ENCODE data around the gene FSTL5. TPM values are rescaled to one million over a fixed set of nuclear protein-coding genes. Genes with fewer than 3 reads are reported as not detected.

FSTL5 gene
- total RNA-seq, 8 experiments from 2014 or later, result 0.17 to 31.3 (median 3.0) TPM

GRCh38 chr4:161382655-161383054 lies 781.1 kb downstream of the FSTL5 start:
- WGBS, 10 experiments, result 0 to 100% (median 80%) methylated on average over 2 to 6 of the region's 6 CpGs
- peaks cover 0 to 5% of the 10 kb centered on the region in 2 donors for H3K4me1 ChIP-seq (replicated peaks in 1 of 2)
- no peak overlapping the region for H3K4me3 ChIP-seq
- H3K27ac ChIP-seq, result no peak overlapping the region
- in situ Hi-C loops (cut with MboI; ENCODE audit: low pct_unique_long_range_greater_than_20kb in 2 of 9, low sequenced_read_pairs in 9 of 9, unreplicated experiment in 9 of 9), result no loop called here
- no peak for ATAC-seq (replicated peaks in 6 of 8)

GRCh38 chr4:161376275-161376674 lies 787.5 kb downstream of the FSTL5 start:
- in situ Hi-C loops (cut with MboI; ENCODE audit: low pct_unique_long_range_greater_than_20kb in 2 of 9, low sequenced_read_pairs in 9 of 9, unreplicated experiment in 9 of 9), result no loop called here
- no peak overlapping the region for H3K4me3 ChIP-seq
- ATAC-seq (replicated peaks in 6 of 8), result no peak
- no peak overlapping the region for H3K27ac ChIP-seq
- no peaks in the 10 kb centered on the region for H3K4me1 ChIP-seq (replicated peaks in 1 of 2)

- H3K4me3 ChIP-seq, result no peak overlapping the region
- no peak overlapping the region for H3K27ac ChIP-seq
- 0 to 92% (median 55%) methylated on average over 1 to 3 of the region's 3 CpGs for WGBS, 10 experiments
- ATAC-seq (replicated peaks in 6 of 8), result no peak
- in situ Hi-C loops (cut with MboI; ENCODE audit: low pct_unique_long_range_greater_than_20kb in 2 of 9, low sequenced_read_pairs in 9 of 9, unreplicated experiment in 9 of 9), result no loop called here
- H3K4me1 ChIP-seq (replicated peaks in 1 of 2), result peaks cover 0 to 2% of the 10 kb centered on the region in 2 donors
These were observed 799.1 kb downstream of the FSTL5 start for GRCh38 chr4:161364681-161365080.

- in situ Hi-C loops (cut with MboI; ENCODE audit: low pct_unique_long_range_greater_than_20kb in 2 of 9, low sequenced_read_pairs in 9 of 9, unreplicated experiment in 9 of 9), result no loop called here
- Histone ChIP-seq H3K4me3 (no peak overlapping the region), H3K27ac (no peak overlapping the region), H3K4me1 (replicated peaks in 1 of 2) (peaks cover 0 to 2% of the 10 kb centered on the region in 2 donors)
- ATAC-seq (replicated peaks in 6 of 8), result no peak
- 0 to 100% (median 70%) methylated on average over 1 to 4 of the region's 4 CpGs; no CpG with 5 or more reads in 2 of the 10 experiments for WGBS, 10 experiments
These were observed 802.8 kb downstream of the FSTL5 start for GRCh38 chr4:161360982-161361381.

- ATAC-seq (replicated peaks in 6 of 8), result no peak
- Histone ChIP-seq H3K4me1 (replicated peaks in 1 of 2) (peaks cover 0 to under 1% of the 10 kb centered on the region in 2 donors), H3K27ac (no peak overlapping the region), H3K4me3 (no peak overlapping the region)
- in situ Hi-C loops (cut with MboI; ENCODE audit: low pct_unique_long_range_greater_than_20kb in 2 of 9, low sequenced_read_pairs in 9 of 9, unreplicated experiment in 9 of 9), result no loop called here
- WGBS, 10 experiments, result 57 to 82% (median 81%) methylated on average over 2 of the region's 2 CpGs; no CpG with 5 or more reads in 7 of the 10 experiments
These were observed 804.3 kb downstream of the FSTL5 start for GRCh38 chr4:161359491-161359890.

- ATAC-seq (replicated peaks in 6 of 8), result no peak
These were observed 807.4 kb downstream of the FSTL5 start for GRCh38 chr4:161356351-161356750.

GRCh38 chr4:161350946-161351345 lies 812.9 kb downstream of the FSTL5 start:
- Histone ChIP-seq H3K27ac (no peak overlapping the region), H3K4me1 (replicated peaks in 1 of 2) (no peaks in the 10 kb centered on the region), H3K4me3 (no peak overlapping the region)
- ATAC-seq (replicated peaks in 6 of 8), result no peak
- in situ Hi-C loops (cut with MboI; ENCODE audit: low pct_unique_long_range_greater_than_20kb in 2 of 9, low sequenced_read_pairs in 9 of 9, unreplicated experiment in 9 of 9), result no loop called here
- WGBS, 10 experiments, result 5 to 100% (median 76%) methylated on average over 1 to 3 of the region's 3 CpGs

More at GRCh38 chr4:161356351-161356750, 807.4 kb downstream of the FSTL5 start:
- Histone ChIP-seq H3K4me1 (replicated peaks in 1 of 2) (no peaks in the 10 kb centered on the region), H3K27ac (no peak overlapping the region), H3K4me3 (no peak overlapping the region)
- WGBS, 10 experiments, result 10 to 100% (median 69%) methylated on average over 1 to 3 of the region's 3 CpGs
- in situ Hi-C loops (cut with MboI; ENCODE audit: low pct_unique_long_range_greater_than_20kb in 2 of 9, low sequenced_read_pairs in 9 of 9, unreplicated experiment in 9 of 9), result no loop called here

- in situ Hi-C loops (cut with MboI; ENCODE audit: low pct_unique_long_range_greater_than_20kb in 2 of 9, low sequenced_read_pairs in 9 of 9, unreplicated experiment in 9 of 9), result no loop called here
- Histone ChIP-seq H3K27ac (no peak overlapping the region), H3K4me3 (no peak overlapping the region), H3K4me1 (replicated peaks in 1 of 2) (no peaks in the 10 kb centered on the region)
- ATAC-seq (replicated peaks in 6 of 8), result no peak
- WGBS, 10 experiments, result 0 to 100% (median 38%) methylated on average over 1 of the region's 1 CpG; no CpG with 5 or more reads in 1 of the 10 experiments
These were observed 818.1 kb downstream of the FSTL5 start for GRCh38 chr4:161345741-161346140.

- in situ Hi-C loops (cut with MboI; ENCODE audit: low pct_unique_long_range_greater_than_20kb in 2 of 9, low sequenced_read_pairs in 9 of 9, unreplicated experiment in 9 of 9), result no loop called here
- 0 to 100% (median 85%) methylated on average over 1 to 2 of the region's 2 CpGs; no CpG with 5 or more reads in 5 of the 10 experiments for WGBS, 10 experiments
- no peak for ATAC-seq (replicated peaks in 6 of 8)
- H3K27ac ChIP-seq, result no peak overlapping the region
- H3K4me1 ChIP-seq (replicated peaks in 1 of 2), result no peaks in the 10 kb centered on the region
- H3K4me3 ChIP-seq, result no peak overlapping the region
These were observed 820.2 kb downstream of the FSTL5 start for GRCh38 chr4:161343569-161343950.

GRCh38 chr4:161342881-161343568 lies 820.8 kb downstream of the FSTL5 start:
- peak in 2 of 8 experiments; percentile 20 to 40 for ATAC-seq (replicated peaks in 6 of 8)
- WGBS, 10 experiments, result 7 to 92% (median 82%) methylated on average over 1 to 6 of the region's 6 CpGs; no CpG with 5 or more reads in 2 of the 10 experiments
- no peak overlapping the region for H3K4me3 ChIP-seq
- H3K27ac ChIP-seq, result no peak overlapping the region
- in situ Hi-C loops (cut with MboI; ENCODE audit: low pct_unique_long_range_greater_than_20kb in 2 of 9, low sequenced_read_pairs in 9 of 9, unreplicated experiment in 9 of 9), result no loop called here
- H3K4me1 ChIP-seq (replicated peaks in 1 of 2), result no peaks in the 10 kb centered on the region

GRCh38 chr4:161336621-161337020 lies 827.2 kb downstream of the FSTL5 start:
- no peaks in the 10 kb centered on the region for H3K4me1 ChIP-seq (replicated peaks in 1 of 2)
- no peak for ATAC-seq (replicated peaks in 6 of 8)
- no peak overlapping the region for H3K27ac ChIP-seq
- H3K4me3 ChIP-seq, result no peak overlapping the region
- in situ Hi-C loops (cut with MboI; ENCODE audit: low pct_unique_long_range_greater_than_20kb in 2 of 9, low sequenced_read_pairs in 9 of 9, unreplicated experiment in 9 of 9), result no loop called here
- 0 to 97% (median 90%) methylated on average over 3 to 5 of the region's 5 CpGs; no CpG with 5 or more reads in 1 of the 10 experiments for WGBS, 10 experiments

GRCh38 chr4:161336016-161336530 lies 827.7 kb downstream of the FSTL5 start:
- in situ Hi-C loops (cut with MboI; ENCODE audit: low pct_unique_long_range_greater_than_20kb in 2 of 9, low sequenced_read_pairs in 9 of 9, unreplicated experiment in 9 of 9), result no loop called here
- peak in 1 of 8 experiments; percentile 49 for ATAC-seq (replicated peaks in 6 of 8)
- 0 to 90% (median 60%) methylated on average over 1 of the region's 2 CpGs; no CpG with 5 or more reads in 1 of the 10 experiments for WGBS, 10 experiments
- H3K4me3 ChIP-seq, result no peak overlapping the region
- no peak overlapping the region for H3K27ac ChIP-seq
- no peaks in the 10 kb centered on the region for H3K4me1 ChIP-seq (replicated peaks in 1 of 2)
